GM21381 (cell line): Measurements from ENCODE around the gene COTL1.
"Not testable (repeated sequence)": the region's sequence is repeated elsewhere in the genome, so short reads cannot be mapped to it uniquely, and the experiment has no call there.

ENCODE experiments used
- ATAC-seq: cut with Tn5 transposase; IDR thresholded peaks from one replicate; pipeline ENCODE4 v1.9.1; 2021; ENCODE audit warnings: mild to moderate bottlenecking, moderate library complexity; ENCODE audit not compliant: unreplicated experiment

COTL1 gene

DNA sequence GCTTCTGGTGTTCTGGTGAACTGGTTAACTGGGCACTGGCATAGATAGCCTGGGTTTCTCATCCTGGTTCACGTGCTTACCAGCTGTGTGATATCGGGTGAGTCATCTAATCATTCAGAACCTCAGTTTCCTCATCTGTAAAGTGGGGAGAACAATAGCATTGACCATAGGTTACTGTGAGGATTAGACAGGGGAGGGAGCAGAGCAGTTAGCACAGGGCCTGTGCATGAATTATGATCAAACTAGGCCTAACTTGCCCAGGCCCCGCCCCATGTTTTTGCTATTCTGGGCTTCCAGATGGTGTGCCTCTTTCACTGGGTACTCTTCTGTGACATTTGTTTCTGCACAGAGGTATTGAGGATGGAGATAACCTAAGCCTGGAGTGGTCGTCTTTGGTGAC lies 25.8 kb upstream of the COTL1 start:
- no peak for ATAC-seq

DNA sequence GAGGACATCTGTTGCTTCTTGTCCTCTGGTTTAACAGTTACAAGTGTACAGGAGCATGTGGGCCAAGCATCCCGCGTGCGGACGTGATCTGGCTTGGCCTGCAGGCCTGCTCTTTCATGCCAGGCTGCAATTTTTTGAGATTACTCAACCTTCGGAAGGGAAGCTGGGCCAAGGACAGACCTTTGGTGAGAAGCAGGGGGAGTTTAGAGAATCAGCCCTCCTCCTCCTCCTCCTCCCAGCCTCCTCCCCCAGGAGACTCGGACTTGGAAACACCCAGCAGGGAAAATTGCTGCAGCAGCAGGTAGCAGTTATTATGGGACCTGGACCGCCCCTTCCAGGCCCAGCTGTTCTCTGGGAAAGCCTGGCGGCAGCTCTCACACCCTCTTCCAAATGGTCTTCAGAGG lies 25.3 kb upstream of the COTL1 start:
- no peak for ATAC-seq

DNA sequence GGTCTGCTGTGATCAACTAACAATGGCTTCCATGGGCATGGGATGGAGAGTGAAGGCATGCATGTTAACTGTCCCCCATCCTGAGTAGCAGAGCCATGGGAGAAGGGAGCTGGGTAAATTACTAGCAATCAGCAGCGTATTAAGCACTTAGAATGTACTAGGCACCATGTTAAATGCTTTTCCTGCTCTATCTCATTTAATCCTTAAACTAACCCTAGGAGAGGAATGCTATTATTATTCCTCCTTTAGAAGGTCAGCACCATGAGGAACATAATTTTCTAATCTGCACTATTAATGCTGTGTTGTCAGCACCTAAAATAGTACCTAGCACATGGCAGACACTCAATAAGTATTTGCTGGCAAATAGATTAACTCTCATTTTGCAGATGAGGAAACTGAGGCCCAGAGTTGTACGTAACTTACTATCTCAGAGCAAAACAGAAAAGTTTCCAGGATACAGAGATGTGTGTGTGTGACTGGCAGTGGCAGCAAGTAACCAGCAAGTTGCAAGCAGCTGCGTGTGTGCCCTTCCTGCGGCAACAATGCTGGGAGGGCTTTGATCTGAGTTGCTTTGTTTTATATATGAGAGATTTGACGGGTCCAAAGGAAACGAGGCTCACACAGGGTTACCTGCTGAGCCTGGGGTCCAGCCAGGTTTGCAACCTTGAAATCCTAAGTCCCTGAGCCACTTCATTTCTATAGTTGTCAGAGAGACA lies 23.9 kb upstream of the COTL1 start:
- no peak for ATAC-seq

DNA sequence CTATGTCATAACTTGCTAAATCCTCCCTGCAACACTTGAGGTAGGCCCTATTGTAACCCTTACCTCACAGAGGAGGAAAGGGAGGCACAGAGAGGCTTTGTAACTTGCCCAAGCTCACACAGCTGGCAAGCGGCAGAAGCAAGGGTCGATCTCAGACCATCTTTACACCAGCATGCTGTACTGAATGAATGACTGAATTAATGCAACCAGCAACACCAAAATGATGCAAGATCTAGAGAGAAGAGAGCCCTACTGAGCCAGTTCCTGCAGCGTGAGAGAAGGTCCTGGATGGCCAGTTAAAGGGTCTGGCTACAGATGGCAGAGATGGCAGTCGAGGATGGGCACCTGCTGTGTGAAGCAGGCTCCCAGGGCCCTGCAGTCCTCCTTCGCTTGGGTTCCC lies 22.3 kb upstream of the COTL1 start:
- no peak for ATAC-seq

DNA sequence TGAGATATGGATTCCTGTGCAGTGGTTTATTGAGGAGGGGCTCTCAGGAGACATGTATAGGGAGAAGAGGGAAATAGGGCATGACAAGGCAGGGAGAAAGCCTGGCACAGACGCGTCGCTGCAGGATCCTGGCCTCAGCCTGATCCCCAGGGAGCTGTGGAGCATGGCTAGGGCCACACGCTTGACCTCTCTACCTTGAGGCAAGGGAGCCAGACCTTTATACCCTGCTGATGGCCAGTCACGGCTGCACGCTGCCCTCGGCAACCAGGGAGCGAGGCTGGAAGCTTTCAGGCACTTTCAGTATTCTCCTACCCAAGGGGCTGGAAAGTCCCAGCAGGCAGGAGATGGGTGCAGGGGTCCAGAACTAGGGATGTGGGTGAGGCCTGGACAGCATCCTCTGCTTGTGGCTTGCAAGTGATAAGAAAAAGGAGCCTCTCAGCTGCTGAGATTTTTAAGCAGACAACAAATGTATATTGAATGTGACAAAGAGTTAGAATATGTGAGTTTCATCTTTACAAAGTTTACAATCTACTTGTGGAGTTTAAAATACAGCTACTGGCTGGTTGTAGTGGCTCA lies 20.4 kb upstream of the COTL1 start:
- ATAC-seq, result no peak

DNA sequence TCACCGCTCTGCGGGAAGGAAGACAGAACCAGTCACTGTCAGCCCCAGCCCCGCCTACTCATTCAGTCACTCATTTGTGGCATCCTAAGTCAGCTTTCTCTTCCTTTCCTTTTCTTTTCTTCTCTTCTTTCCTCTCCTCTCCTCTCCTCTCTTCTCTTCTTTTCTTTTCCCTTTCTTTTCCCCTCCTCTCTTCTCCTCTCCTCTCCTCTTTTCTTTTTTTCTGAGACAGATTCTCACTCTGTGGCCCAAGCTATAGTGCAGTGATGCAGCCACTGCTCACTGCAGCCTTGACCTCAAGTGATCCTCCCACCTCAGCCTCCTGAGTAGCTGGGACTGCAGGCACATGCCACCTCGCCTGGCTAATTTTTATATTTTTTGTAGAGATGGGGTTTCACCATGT lies 19.8 kb upstream of the COTL1 start:
- ATAC-seq, result no peak

DNA sequence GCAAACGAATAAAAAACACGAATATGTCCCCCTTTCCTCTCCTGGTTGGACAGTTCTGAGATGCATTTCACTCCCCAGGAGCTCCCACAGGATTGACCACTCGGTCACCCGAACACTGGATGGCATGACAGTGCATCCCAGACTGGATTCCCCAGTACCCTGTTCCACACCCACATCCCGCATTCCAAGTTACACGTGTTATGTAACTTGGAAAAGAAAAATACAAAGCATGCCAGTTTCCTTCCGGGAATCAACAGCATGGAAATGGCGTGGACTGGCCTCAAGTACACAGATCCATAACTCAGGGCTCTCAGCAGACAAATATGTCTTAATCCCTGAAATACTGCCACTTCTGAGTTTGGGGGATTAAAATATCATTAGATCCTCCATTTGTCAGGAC lies 17.8 kb upstream of the COTL1 start:
- ATAC-seq, result no peak

DNA sequence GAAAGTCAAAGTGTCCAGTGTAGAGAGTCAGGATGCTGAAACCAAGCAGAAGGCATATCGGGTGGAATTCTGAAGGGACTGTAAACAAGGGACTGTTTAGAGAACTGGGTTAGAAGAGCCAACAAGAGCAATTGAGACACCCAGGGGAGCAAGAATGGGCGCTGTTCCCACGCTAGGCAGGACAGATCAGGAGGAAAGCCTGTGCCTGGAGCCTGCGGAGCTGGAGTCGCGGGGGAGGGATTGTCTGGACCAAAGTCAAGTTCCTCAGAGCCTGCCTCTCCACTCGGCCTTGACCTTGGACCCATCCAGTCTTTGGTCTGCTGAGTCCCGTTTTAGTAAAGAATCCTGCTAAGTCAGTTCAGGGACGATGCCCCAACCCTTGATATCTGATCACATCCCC lies 15.7 kb upstream of the COTL1 start:
- ATAC-seq, result no peak

DNA sequence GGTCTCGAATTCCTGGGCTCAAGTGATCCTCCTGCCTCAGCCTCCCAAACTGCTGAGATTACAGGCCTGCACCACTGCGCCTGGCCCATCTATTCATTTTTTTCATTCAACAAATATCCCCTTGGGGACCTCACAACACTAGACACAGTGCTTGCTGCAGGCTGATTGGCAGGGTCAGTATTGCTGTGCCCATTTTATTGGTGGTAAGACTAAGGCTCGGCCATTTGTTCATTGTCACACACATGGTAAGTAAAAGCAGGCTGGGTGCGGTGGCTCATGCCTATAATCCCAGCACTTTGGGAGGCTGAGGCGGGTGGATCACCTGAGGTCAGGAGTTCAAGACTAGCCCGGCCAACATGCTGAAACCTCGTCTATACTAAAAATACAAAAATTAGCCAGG lies 15.0 kb upstream of the COTL1 start:
- not testable (repeated sequence) for ATAC-seq

DNA sequence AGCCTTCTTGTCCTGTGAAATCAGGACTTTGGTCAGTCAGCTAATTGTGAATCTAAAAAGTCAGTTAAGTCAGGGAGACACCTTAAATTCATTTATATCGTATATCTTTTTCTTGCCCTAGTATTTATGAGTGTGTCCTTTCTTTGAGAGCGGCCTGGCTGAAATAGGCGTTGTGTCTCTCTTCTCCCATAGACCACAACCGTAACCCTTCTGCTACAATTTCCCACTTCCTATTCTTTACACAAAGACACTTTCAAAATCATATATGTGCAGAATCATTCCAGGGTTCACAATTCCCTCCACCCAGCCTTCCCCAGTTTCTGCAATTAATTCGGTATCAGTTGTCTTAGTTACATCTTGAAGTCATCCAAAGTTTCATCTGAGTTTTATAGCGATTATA lies 14.0 kb upstream of the COTL1 start:
- ATAC-seq, result no peak

DNA sequence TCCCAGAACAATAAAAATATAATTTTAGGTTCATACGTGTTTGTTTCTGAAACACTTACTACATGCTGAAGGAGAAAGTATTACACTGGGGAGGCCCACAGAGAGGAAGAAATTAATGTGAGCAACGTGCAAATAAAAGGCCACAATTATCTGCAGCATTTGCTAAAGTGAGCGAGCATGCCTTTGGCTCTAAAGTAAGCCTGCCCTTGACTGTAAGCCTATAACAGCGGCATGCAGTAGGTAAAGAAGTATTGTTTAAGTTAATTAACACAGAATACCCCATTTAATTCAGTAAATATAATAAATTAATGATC lies 13.2 kb upstream of the COTL1 start:
- no peak for ATAC-seq

DNA sequence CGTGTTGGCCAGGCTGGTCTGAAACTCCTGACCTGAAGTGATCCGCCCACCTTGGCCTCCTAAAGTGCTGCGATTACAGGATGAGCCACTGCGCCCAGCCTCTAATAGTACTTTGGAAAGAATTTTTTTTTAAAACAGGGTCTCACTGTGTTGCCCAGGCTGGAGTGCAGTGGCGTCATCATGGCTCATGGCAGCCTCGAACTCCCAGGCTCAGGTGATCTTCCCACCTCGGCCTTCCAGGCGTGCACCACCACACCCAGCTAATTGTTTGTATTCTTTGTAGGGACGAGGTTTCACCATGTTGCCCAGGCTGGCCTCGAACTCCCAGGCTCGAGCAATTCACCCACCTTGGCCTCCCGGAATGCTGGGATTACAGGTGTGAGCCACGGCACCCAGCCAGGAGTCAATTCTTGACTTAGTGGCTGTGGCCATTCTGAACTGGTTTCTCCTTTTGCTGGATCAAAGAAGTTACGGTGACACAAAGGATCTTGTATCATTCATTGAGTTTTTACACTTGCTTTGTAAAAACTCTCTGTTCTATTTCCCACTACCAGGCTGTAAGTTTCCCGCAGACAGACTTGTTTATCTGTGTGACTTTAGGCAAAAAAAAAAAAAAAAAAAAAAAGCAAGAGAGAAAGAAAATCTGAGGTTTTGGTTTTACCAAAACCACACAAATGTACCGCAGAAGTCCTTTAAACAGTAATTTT lies 12.7 kb upstream of the COTL1 start:
- no peak for ATAC-seq

DNA sequence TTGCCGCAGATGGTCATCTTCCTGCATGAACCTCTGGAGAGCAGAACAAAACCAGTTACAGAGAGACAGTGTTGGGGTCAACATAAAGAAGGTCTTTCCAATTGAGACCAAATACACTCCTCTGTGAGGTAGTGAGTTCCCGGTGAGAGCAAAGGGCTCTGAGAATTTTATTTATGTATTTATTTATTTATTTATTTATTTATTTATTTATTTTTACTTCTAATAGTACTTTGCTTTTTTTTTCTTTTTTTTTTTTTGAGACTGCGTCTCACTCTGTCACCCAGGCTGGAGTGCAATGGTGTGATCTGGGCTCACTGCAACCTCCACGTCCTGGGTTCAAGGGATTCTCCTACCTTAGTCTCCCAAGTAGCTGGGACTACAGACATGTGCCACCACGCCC lies 12.1 kb upstream of the COTL1 start:
- ATAC-seq, result no peak

DNA sequence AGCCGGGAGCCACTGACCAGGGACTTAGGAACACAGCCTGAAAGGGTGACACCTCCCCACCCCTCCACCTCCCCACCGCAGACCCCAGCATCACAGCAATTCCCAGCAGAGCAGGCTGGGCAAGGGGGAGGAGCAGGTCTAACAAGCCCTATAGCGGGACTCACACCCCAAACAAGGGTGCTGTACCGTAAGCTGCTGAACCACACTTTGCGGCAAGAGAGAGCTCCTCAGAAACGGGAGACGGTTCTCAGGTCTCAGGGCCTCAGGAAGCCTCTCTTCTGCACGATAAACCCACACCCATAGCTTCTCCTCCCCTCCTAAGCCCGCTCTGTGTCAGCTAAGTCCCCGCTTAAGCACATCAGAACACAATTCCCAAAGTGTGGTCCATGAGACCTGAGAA lies 11.7 kb upstream of the COTL1 start:
- ATAC-seq, result no peak

DNA sequence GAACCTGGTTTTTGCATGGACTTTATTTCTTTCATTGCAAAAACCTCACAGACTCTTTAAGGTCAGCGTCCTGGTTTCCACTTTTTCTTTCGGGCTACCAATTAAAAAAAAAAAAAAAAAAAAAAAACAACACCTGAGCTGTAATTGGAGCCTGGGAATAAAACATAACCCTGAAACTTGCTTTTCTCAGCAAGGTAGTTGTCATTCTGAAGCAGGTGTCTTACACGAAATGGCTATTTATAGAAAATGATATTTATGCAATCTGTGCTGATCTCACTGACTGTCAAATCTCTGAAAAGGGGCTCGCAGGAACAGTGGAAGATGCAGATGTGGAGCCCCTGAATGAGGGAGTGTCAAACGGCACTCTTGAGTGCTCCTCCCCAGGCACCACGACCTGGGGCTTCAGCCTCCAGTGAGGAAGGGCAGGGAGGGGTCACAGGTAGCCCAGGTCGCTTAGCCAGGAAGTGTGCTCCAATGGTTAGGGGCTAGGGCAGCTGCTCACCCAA lies 10.4 kb upstream of the COTL1 start:
- no peak for ATAC-seq

DNA sequence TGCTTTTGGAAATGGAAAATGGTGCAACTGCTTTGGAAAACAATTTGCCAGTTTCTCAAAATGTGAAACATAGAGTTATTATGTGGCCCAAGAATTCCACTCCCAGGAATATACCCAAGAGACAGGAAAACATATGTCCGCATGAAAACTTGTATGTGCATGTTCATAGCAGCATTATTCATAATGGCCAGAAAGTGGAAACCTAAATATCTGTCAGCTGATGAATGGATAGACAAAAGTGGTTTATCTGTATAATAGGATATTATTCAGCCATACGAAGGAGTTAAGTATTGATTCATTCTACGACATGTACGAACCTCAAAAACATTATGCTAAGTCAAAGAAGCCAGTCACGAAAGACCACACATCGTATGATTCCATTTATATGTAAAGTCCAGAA lies 7.7 kb upstream of the COTL1 start:
- no peak for ATAC-seq

DNA sequence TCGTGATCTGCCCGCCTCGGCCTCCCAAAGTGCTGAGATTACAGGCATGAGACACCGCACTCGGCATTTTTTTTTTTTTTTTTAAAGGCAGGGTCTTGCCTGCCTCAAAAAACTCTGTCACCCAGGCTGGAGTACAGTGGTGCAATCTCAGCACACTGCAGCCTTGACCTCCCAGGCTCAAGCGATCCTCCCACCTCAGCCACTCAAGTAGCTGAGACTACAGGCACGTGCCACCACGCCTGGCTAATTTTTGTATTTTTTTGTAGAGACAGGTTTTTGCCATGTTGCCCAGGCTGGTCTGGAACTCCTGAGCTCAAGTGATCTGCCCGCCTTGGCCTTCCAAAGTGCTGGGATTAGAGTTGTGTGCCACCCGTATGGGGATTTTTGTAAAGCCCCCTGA lies 3.0 kb upstream of the COTL1 start:
- not testable (repeated sequence) for ATAC-seq

DNA sequence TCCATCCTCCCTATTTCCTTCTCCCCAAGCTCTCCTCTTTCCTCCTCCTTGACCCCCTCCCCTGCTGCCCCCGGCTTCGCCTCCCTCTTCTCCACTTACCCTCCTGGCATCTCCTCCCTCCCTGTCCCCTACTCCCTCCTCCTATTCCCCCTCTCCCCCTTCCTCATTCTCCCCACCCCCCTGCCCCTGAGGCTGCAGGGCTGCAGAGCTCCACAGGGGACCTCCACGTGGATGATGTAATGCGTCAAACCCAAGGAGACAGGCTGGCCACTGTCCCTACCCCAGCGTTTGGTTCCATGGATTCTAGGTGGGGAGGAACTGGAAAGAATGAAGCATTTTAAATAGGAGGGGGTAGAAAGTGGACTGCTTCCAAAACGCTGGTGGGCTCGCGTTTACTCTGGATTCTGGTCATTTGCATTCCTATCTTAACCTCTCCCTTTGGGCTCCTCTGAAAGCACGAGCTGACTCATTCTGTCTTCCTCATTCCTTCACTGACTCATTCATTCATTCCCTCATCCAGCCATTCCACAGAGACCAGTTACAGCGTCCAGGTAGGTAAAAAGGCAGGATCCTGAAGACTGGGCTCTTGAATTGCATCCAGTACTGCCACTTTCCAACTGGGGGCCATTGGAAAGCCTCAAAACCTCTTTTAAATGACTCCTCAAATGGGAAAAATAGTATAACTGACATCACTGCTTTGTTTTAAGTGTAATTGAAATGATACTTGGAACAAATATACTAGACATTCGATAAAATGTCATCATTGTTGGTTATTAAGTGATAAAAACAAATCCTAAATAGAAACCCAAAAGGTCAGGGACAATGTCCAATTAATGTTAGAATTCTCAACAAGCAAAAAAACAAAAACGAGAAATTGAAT lies 943 bp upstream of the COTL1 start:
- ATAC-seq, result no peak

DNA sequence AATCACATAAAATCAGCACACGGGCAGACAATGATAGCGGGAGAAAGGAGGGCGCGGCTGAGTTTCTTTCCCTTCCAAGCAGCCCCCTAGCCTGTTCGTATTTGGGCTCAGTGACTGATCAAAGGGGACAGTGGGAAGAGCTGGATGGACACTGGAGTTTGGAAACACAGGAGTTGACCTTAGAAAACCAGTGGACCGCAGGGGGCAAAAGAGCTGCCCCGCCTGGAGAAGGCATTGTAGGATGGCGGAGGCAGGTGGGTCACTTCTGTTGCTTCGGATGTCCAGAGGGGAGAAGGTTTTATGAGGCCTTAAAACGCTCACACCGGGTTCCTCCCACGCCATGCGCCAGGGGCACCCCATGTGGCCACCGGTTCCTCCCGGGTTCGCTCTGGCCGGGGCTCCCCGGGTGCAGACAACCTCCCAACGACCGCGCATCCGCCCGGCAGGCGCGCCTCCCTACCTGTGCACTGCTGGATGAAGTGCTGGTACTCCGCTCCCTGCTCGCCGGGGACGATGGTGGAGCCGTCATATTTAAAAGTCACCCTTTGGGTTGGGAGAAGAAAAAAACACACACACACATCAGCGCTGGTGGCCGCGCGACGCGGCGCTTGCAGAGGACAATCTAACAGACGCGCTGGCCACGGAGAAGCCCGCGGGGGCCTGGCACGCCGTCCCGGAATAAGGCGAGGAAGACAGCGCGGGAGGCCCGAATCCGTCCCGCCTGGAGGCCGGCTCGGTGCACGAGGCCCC lies 662 bp downstream of the COTL1 start:
- ATAC-seq, result peak; percentile 30

DNA sequence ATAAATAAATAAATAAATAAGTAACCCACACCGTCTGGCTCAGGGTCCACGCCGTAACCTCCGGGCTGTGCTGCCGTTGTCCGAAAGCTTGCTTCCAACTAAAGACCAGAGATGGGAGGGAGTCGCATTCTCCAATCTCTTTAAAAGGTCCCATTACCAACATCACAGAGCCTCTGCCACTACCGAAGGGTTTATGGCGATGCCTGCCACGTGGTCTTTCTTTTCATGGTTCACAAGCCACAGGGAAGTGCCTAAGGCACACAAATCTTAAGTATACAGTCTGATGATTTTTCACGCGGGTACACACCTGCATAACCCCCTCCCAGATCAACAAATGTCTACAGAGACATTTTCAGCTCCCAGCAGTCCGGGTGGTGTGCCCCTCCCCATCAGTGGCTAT lies 1.4 kb downstream of the COTL1 start:
- ATAC-seq, result no peak
